Progenitor cell of endocrine pancreas (in vitro differentiated cells): ENCODE measurements around the gene MPPE1. TPM values are rescaled to one million over a fixed set of nuclear protein-coding genes. Genes with fewer than 3 reads are reported as not detected.
A peak's percentile ranks its signal among the peaks of the same experiment; 100 is the strongest.
"Not testable (repeated sequence)": the region's sequence is repeated elsewhere in the genome, so short reads cannot be mapped to it uniquely, and the experiment has no call there.

ENCODE experiments used
- DNase-seq: peaks from one replicate; pipeline ENCODE4 v3.0.0; 2021; ENCODE audit warnings: low spot score; ENCODE audit not compliant: unreplicated experiment
- H3K27ac Mint-ChIP-seq: 2 replicates; pipeline ENCODE4 v1.8.0; 2021; ENCODE audit warnings: mild to moderate bottlenecking, moderate library complexity, mixed read lengths
- H3K27me3 Mint-ChIP-seq: 2 replicates; pipeline ENCODE4 v1.8.0; 2021; ENCODE audit warnings: mixed read lengths
- H3K36me3 Mint-ChIP-seq: 2 replicates; pipeline ENCODE4 v1.8.0; 2022; ENCODE audit warnings: mixed read lengths; ENCODE audit not compliant: insufficient read depth
- H3K4me1 Mint-ChIP-seq: 2 replicates; pipeline ENCODE4 v1.8.0; 2021; ENCODE audit warnings: low read depth, mixed read lengths
- H3K4me3 Mint-ChIP-seq: 2 replicates; pipeline ENCODE4 v1.8.0; 2021; ENCODE audit warnings: low read depth, mild to moderate bottlenecking, moderate library complexity, mixed read lengths
- H3K9me3 Mint-ChIP-seq: 2 replicates; pipeline ENCODE4 v1.8.0; 2021; ENCODE audit warnings: low read depth, mixed read lengths
- CTCF ChIP-seq: fragments of 200-600 bp; sonication (generic); IDR thresholded peaks from one replicate; pipeline ENCODE4 v1.5.0; 2021; ENCODE audit warnings: antibody characterized with exemption, mild to moderate bottlenecking; ENCODE audit not compliant: unreplicated experiment
- total RNA-seq: library from RNA; stranded (reverse); gene quantifications from 2 replicates; pipeline ENCODE4 v1.2.1, GENCODE V29; 2021

The MPPE1 gene
- total RNA-seq, 1 donor from 2014 or later, result 27.4 TPM

- peak overlapping the region; percentile 99 for H3K27ac Mint-ChIP-seq
- TF ChIP-seq CTCF, result no peak
- no peaks in the 10 kb centered on the region for H3K9me3 Mint-ChIP-seq
- H3K4me1 Mint-ChIP-seq, result peaks cover 33% of the 10 kb centered on the region
- peak overlapping the region; percentile 73 for H3K4me3 Mint-ChIP-seq
- no peaks in the 10 kb centered on the region for H3K27me3 Mint-ChIP-seq
- peak; percentile 53 for DNase-seq
- H3K36me3 Mint-ChIP-seq, result no peaks in the 10 kb centered on the region
These were observed 39.4 kb upstream of the MPPE1 start for GRCh38 chr18:11947214-11948191.

- peaks cover 29% of the 10 kb centered on the region for H3K4me1 Mint-ChIP-seq
- TF ChIP-seq CTCF, result no peak
- DNase-seq, result no peak
- H3K27me3 Mint-ChIP-seq, result no peaks in the 10 kb centered on the region
- no peaks in the 10 kb centered on the region for H3K9me3 Mint-ChIP-seq
- peak overlapping the region; percentile 63 for H3K27ac Mint-ChIP-seq
- H3K4me3 Mint-ChIP-seq, result no peak overlapping the region
- H3K36me3 Mint-ChIP-seq, result no peaks in the 10 kb centered on the region
These were observed 38.6 kb upstream of the MPPE1 start for GRCh38 chr18:11946756-11947155.

- peak overlapping the region; percentile 63 for H3K27ac Mint-ChIP-seq
- not testable (repeated sequence) for DNase-seq, H3K9me3 Mint-ChIP-seq, H3K27me3 Mint-ChIP-seq, H3K4me3 Mint-ChIP-seq, H3K36me3 Mint-ChIP-seq
- peaks cover 25% of the 10 kb centered on the region for H3K4me1 Mint-ChIP-seq
These were observed 37.9 kb upstream of the MPPE1 start for GRCh38 chr18:11945834-11946659.

- H3K27ac Mint-ChIP-seq, result no peak overlapping the region
- H3K36me3 Mint-ChIP-seq, result no peaks in the 10 kb centered on the region
- no peak for DNase-seq
- no peaks in the 10 kb centered on the region for H3K27me3 Mint-ChIP-seq
- no peak overlapping the region for H3K4me3 Mint-ChIP-seq
- H3K4me1 Mint-ChIP-seq, result peaks cover 22% of the 10 kb centered on the region
- no peak for TF ChIP-seq CTCF
- H3K9me3 Mint-ChIP-seq, result no peaks in the 10 kb centered on the region
These were observed 36.7 kb upstream of the MPPE1 start for GRCh38 chr18:11944786-11945185.

GRCh38 chr18:11944252-11944651, 36.1 kb upstream of the MPPE1 start:
- DNase-seq, result no peak
- H3K4me3 Mint-ChIP-seq, result no peak overlapping the region
- no peaks in the 10 kb centered on the region for H3K27me3 Mint-ChIP-seq
- peaks cover 20% of the 10 kb centered on the region for H3K4me1 Mint-ChIP-seq
- no peaks in the 10 kb centered on the region for H3K36me3 Mint-ChIP-seq
- H3K9me3 Mint-ChIP-seq, result no peaks in the 10 kb centered on the region
- no peak for TF ChIP-seq CTCF
- no peak overlapping the region for H3K27ac Mint-ChIP-seq
